DMS153 (cell line): ENCODE measurements around the gene VDR.
"Not testable (repeated sequence)": the region's sequence is repeated elsewhere in the genome, so short reads cannot be mapped to it uniquely, and the experiment has no call there.

Experiments
- DNase-seq: peaks from one replicate; lab custom pipeline; 2025; lab: John Stamatoyannopoulos, UW

VDR gene

DNA sequence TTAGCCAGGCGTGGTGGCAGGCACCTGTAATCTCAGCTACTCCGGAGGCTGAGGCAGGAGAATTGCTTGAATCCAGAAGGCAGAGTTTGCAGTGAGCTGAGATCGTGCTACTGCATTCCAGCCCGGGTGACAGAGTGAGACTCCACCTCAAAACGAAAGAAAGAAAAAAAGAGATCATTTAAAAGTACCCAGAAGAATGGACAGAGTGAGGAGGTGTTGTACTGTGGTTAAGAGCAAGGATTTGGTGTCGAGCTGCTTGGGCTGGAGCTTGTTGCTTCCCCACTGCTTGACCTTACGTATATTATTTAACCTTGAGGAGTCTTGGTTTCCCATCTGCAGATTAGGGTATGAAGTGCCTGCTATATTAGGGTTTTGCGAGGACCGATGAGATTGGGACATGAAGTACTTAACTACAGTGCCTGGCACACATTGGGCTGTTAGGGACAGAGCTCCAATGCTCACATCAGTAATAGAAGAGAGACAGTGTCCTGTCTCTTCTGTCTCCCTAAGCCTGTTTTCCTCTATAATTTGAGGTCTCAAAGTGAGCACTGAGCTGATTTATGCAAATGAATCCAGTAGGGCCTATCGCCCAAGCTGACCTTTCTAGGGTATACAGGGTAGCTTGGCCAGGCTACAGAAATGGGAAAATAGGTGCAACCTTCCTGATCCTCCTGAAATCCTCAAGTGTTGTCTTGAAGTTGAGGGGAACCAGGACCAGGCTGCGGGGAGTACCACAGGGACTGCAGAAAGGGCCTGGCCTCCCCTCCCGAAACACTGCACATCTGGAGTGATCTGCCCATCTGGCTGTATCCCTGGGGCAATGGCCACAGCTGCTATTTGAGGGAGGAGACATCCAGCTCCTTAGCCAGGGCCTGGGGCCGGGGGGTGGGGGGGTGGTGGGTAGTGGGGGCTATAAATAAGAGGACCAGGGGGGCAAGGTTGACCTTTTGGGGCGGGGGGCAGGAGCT, 76.5 kb downstream of the VDR start:
- DNase-seq = no peak

DNA sequence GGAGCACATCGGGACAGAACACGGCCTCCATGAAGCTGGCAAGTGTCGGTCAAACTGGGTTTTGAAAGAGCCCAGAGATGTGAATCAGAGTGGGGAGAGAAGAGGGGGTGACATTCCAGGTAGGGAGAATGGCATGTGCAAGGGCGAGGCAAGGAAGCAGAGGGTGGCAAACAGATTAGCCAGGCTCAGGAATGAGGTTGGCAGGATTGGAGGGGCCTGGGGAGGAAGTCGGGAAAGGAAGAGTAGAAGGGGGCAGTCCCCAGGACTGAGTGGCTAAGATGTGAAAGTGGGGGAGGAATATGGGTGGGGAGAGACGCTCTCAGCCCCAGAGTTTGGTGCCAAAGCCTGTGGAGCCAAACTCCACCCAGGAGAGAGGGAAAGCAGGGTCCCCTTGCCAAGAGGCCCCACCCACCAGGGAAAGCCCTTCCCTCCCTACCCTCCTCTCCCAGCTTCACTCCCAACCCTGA, 79.6 kb downstream of the VDR start:
- DNase-seq = no peak

DNA sequence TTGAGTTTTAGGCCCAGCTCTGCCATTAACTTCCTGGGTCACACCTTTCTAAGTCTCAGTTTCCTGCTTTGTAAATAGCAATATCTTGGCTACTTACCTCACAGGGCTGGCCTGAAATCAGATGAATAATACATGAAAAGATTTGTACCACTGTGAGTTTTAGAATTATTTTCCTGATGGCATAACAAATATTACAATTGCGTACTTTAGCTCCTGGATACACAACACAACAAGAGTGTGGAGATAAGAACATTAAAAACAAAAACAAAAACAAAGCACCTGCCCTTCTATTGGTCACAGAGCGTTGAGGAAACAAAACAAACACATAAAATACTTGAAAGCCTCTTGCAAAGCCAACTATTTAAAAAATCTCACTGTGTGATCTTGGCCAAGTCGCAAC, 80.2 kb downstream of the VDR start:
- no peak for DNase-seq

DNA sequence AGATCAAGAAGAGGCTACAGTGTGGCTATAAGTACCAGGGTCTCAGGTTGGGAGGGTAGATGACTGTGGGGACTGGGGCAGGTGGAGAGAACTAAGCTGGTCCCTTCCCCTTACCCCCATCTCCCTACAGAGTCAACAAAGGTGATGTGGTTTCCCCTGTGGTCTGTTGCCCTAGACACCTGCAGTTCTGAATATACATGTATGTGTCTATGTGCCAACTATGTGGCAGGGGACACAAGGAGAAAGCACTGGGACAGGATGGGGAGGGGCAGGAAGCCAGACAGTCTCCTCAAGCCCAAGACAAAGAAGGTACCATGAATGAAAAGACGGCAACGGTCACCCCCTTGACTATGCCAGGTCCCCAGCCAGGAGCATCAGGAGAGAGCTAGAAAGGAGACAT, 80.6 kb downstream of the VDR start:
- DNase-seq = no peak

DNA sequence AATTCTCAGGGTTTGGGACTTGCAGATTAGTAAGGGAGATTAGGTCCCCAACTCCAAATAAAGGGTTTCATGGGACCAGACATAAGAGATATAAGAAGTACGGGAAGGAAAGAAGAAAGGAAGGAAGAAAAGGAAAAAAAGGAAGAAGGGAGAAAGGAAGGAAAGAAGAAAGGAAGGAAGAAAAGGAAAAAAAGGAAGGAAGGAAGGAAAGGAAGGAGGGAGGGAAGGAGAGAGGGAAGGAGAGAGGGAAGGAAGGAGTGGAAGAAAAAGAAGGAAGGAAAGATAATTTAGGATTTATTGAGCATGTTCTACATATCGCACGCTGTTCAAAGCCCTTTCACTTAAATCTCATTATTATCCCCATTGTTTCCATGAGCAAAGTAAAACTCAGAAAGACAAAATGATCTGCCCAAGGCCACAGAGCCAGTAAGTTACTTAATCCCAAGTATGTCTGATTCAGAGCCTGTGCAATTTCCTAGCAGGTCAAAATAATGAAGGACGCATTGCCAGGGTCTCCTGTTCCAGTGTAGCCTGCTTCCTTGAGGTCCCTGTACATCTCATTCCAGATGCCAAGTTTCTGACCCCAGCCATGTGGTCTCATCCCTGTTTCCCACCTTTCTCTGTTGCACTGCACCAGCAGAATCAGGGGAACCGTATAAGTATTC, 81.2 kb downstream of the VDR start:
- DNase-seq = no peak

DNA sequence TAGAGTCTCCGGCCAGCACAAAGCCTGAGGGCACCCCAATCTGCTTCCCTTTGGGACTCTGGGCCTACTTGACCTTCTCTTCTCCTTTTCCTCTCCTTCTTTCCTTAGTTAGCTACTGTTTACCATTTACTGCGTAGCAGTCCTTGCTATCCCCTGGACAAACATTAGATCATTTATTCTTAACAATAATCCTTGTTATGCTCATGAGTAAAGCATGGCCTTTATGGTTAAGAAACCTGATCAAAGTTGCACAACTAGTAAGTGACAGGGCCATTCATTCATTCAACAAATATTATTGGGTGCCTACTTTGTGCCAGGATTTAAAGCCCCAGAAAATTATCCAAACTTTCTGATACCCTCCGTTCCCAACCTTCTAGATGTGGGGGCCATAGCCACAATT, 81.9 kb downstream of the VDR start:
- no peak for DNase-seq

DNA sequence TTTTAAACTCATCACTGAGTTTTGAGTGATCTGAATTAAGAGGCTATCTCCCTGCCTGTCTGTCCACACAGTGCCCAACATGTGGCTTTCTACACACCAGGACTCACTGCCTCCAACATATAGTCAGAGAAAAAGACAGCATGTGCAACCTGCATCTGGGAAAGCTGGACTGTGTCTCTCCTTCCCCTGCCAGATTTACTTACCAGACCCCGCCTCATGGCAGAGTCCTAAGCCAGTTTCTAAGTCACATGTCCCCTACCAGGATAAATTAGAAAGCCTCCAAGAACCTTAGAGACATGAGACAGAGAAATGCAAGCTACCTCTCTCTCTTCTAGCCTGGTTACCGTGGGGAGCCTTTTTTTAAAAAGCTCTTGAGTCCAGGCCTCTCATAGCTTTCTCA, 82.4 kb downstream of the VDR start:
- no peak for DNase-seq

DNA sequence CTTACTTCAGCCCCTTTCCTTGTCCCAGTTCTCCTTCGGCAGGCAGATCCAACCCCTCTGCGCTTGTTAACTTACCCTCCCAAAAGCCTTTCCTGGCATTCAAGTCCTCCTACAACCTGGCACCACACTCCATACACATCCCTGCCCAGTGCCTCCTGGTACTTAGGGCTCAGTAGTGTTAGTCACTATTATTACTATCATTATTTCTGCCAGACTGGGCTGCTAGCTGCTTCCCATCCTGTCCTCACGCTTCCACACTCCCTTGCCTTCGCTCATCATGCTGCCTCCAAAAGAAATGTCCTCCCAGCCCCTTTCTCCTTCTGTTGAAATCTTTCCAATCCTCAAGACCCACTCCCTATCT, 83.5 kb downstream of the VDR start:
- DNase-seq = no peak

DNA sequence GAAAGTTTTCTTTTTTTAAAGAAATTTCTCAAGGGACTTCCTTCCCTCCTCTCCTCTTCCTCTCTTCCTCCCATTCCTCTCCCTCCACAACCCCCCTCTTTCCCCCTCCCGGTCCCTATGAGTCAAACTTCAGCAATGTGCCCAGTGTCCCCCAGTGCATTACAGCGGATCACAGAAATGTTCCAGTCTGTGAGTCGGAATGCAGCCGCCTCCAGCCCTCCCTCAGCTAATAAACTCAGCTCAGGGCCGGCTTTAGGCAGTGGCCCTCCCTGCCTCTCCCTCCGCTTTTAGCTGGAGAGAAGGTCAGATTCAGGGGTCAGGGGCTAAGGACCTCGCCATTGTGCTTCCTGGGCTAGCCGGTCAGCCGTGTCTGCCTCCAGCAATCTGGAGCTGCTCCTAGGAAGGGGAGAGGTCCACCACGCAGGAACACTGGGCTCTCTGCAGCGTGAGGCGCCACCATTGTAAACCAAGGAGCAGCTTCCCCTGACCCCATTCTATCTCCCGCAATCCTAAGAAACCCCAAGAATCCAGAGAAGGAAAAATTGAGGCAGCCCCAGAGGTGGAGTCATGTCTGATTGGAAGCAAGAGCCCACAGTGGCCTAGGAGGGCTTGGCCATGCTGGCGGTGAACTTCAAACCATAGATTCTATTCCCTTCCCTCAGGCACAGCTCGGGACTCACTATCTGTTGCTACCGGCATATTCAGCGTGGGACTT, 84.0 kb downstream of the VDR start:
- no peak for DNase-seq

DNA sequence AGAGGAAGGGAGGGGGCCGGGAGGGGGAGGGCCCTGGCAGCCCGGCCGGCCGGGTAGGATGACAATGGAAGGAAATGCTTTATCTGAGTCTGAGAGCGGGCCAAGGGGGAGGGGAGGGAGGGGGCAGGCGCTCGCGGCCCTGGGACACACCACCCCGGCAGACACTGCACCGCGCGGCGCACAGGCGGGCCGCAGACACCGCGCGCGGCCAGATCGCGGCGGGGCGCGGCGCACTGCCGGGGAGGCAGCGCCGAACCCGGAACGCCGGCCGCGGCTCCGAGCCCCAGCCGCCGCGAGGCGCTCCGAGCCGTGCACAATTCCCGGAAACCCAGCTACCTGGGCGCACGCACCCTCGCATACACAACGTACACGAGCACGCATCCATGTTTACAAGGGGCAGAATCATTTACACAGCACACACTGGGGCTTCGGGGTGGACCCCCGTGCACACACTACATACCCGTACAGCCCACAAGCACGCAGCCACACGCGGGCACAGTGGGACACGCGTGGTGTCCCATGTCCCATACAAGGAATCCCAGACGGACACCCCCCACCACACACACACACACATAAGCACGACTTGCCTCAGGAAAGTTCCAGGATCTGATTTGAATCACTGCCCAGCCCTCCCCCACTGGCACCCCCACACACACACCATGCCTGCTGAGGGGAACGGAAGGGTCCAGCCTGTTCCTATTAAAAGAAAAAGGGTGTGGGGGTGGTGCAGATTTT, 84.7 kb downstream of the VDR start, which contains the start of gene HDAC7:
HDAC7 (minus strand) TSS at position 8 of the 735 bp plus-strand sequence. CDS start 118 bp downstream, outside the sequence.
- DNase-seq = no peak

DNA sequence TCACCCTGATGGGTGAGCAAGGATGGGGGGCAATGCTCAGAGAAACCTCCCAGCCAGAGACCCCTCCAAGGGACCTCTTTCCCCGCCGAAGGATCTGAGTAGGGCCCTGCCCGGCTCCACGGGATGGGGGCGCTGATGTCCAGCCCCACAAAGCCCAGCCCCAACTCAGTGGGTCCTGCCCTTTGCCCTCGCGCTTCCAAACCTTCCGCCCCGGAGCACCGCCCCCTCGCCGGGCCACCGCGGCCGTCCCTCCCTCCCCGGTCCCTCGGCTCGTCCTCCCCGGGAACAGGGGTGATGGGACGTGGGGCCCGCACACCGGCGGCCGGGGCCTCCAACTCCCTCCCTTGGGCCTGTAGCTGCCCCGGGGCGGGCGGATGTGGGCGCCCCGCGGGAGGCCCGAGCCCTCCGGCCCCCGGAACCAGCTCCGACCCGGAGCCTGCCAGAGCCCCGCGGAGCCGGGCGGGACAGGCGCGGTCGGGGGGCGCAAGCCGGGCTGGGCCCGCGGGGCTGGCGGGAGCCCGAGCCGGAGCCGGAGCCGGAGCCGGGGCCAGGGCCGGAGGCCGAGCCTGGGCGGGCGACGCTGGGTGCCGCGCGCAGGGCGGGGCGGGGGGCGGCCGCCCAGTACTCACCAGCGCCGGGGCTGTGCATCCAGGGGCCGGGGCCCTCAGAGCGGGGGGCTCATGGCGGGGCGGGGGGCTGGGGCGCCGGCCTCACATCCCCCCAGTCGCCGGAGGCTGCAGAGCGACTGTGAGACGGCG, 85.5 kb downstream of the VDR start:
- DNase-seq = no peak

DNA sequence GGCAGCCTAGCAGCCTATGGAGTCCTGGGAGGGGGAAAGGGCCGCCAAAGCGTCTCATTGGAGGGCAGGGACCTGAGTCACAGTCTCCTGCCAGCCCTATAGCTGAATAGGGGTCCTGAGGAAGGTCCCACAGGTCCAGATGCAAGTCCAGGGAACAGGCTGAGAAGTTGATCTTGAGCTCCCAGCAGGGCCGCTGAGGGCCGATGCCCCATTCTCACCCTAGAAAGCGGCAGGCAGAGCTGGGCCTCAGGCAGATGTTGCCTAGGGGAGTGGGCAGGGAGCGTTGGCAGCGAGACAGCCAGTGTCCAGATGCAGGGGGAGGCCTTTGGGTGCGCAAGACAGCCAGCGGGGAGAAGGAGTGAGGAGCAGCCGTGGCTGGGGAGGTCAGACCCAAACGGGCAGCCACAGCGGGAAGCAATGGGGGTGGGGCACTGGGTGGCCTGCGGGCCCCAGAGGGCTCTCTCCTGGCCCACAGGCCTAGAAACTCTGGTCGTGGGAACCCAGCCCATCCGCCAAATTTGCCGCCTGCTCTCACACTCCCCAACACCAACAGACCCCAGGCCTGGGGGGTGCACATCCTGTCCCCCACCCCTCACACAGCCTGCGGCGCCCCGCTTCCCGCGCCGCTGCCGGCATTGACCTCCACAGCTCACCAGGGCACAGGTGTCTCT, 86.2 kb downstream of the VDR start:
- DNase-seq = no peak

DNA sequence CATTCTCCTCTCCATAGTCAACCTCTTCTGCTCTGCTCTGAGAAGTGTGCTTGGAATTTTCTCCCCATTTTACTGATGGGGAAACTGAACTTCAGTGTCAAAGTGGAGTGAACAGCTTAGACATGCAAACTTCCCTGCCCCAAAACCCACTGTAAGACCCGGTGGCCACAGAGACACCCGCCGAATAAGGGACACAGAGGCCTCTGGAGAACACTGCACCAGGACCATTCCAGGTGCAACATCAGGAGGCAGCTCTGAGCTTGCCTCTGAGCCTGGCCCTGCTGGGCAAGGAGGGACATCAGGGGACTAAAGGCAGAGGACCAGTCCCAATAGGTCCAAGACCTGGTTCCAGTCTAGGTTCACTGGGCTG, 86.8 kb downstream of the VDR start:
- DNase-seq = no peak

DNA sequence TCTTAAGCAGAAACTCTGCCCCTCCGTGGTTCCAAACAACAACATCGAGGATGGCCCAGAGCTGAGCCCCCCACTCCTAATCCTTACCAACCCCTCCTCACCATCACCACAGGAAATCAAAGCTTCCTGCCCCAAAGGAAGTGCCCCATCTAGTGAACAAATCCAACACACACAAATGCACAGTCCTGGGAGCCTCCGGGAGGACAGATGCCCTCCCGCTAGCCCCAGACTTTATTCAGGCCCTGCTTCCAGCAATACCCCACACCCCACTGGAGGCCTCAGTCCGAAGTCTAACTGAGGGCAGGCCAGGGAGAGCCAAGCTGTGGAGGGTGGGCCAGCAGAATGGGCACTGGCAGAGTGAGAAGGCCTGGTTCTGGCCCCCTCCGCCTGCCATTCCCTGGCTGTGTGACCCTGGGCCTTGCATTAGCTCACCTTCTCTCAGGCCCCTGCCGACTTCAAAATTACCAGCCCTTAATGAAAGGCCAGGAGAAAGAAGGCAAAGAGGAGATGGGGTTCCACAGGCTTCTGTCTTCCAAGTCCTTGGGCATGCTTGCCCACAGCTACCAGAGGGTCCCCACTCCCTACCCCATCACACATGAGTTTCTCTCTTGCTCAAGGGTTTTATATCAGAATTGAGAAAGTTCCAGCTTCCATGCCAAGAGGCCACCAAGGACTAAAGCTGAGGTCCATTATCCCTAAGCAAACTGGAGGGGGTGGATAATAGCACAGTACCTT, 87.4 kb downstream of the VDR start:
- DNase-seq = no peak

DNA sequence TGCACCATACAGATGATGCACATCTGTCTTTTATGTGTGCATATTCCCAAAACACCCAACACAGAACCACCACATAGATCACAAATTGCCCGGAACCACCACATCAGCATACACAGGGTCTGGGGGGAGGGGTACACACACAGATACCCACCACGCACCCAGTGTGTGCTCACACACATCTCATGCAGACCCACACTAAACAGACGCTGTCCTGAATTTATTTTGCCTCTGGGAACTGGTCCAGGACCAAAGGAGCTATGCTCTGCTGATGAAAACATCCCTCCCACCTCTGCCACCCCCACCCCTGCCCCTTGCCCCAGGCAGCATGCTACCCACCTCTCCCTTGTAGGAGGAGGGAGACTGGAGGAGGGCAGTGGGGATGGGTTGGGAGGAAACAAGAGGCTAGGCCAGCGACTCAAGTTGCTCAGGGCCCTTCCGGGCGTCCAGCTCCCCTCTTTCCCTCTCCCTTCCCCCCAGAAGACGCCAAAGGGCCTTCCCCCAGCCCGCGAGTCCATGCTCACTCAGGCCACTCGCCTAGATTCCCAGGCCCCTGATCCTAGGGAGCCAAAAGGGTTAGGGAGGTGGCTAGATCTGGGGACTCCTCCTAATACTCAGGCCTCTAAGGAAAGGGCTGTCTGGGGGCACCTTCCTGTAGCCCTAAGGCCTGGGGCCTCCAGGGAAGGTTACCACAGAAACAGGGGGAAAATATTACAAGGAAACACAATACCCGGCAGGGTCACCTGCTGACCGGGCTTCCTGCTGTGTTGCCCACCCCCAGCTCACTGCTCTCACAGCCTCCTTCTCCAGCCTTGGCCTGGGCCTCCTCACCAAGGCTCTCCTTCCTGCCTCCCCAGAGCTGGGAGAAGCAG, 88.2 kb downstream of the VDR start:
- DNase-seq = no peak

DNA sequence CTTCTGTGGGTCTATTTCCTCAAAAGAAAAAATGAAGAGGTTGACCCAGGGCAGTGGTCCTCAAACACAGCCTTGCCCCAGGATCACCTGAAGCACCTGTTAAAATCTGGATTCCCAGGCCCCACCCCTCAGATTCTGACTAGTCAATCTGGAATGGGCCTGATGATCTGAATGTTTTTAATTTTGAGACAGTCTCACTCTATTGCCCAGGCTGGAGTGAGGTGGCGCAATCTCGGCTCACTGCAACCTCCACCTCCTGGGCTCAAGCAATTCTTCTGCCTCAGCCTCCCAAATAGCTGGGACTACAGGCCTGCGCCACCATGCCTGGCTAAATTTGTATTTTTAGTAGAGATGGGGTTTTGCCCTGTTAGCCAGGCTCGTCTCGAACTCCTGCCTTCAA, 89.3 kb downstream of the VDR start:
- DNase-seq = not testable (repeated sequence)

DNA sequence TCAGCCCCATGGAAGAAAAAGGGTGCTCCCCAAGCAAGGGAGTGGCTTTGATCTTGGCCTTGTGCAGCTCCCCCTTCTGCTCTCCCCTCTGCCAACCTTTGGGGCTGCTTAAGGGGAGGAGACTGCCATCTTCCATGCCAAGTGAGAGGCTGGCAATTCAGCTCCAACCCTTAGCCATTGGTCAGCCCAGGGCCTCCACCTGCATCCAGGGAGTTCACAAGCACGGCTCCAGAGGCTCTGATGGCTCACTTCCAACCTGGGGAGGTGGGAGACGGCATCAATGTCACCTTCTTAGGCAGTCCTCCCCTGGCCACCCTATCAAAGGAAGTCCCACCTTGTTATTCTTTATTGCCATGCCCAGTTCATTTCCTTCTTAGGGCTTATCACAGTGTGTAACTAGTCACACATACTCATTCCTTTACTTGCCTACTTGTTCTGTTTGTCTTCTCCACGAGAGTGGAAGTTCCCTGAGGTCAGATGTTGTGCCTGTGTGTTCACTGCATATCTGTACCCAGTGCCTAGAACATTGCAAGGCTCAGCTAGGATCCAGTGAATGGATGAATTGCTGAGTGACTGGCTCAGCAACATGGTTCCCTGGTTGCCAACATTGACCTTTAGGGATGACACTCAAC, 90.1 kb downstream of the VDR start:
- no peak for DNase-seq

DNA sequence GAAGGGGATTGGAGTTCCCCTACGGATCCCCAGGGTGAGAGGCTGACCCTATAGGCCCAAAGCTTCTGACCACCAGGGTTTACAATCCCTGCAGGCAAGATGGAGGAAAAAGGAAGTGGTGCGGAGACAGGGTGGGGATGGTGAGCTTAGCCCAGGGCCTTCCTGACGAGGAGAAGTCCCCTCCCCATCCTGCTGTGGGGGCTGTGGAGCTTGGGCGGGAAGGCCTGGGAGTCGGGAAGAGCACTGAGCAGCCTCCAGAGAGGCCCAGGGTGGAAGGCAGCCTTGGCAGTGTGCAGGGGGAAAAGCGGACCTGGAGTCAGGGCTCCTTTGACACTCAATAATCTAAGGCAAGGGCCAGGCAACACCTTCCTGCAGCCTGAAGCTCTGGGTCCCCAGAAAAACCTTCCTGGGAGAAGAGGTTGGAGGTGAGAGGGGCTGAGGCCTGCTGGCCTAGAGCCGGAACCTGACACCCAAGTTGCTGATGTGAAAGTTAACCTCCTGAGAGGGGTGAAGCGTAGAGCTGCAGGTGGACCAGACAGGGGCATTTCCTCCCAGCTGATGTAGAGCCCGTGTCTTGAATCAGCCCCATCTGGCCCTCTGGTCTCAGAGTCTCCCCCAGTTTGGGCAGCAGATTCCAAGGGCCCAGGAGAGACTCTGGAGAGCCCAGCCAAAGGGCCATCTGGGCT, 91.1 kb downstream of the VDR start:
- DNase-seq = no peak
